Loucy (cell line): ENCODE data around the gene KCNMA1.

ENCODE experiments used
- EZH2phosphoT487 ChIP-seq: fragments of 200-600 bp; IDR thresholded peaks from 2 replicates; pipeline ENCODE4 v1.6.1; 2018; ENCODE audit warnings: antibody characterized with exemption, mild to moderate bottlenecking, moderate library complexity, borderline replicate concordance
- TF ChIP-seq, protein P1 (sequence below): fragments of 200-600 bp; sonication (generic); conservative IDR thresholded peaks from 2 replicates; pipeline ENCODE4 v1.5.1; 2014; ENCODE audit warnings: mild to moderate bottlenecking, antibody characterized with exemption, low read length

DNA sequence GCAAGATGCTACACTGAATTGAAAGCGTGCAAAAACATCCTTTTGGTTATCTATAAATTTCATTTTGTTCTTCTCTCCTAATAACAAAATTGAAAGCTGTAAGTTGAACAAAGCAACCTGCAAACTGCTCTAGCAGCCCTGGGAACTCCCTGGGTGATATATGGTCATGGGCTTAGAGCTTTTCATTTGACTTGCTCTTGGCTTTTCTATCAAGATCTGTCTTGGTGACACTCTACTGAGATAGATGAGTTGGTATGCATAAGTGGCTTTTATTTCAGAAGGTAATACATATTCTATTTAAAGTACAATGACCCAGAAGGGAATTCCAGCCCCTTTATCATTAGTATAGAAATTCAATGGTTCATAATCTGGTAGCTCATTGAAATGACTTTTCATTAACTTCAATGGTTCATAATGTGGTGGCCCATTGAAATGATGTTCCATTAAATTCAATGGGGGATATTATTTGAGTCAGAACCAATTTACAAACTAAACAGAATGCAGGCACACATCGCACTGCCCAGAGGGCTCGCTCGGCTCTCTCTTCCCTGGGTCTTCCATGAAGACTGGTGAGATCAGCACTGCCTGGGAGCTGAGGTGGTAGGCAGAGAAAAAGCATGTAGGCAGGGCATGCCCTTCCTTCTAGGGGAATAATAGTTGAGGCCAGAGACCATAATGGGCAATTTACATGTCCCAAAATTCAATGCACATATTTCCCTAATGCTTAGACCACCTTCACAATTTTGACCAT, 10.1 kb upstream of the KCNMA1 start:
- TF ChIP-seq, protein P1, sequence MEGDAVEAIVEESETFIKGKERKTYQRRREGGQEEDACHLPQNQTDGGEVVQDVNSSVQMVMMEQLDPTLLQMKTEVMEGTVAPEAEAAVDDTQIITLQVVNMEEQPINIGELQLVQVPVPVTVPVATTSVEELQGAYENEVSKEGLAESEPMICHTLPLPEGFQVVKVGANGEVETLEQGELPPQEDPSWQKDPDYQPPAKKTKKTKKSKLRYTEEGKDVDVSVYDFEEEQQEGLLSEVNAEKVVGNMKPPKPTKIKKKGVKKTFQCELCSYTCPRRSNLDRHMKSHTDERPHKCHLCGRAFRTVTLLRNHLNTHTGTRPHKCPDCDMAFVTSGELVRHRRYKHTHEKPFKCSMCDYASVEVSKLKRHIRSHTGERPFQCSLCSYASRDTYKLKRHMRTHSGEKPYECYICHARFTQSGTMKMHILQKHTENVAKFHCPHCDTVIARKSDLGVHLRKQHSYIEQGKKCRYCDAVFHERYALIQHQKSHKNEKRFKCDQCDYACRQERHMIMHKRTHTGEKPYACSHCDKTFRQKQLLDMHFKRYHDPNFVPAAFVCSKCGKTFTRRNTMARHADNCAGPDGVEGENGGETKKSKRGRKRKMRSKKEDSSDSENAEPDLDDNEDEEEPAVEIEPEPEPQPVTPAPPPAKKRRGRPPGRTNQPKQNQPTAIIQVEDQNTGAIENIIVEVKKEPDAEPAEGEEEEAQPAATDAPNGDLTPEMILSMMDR: no peak
- no peak for TF ChIP-seq EZH2phosphoT487
